HFFc6 (cell line): ENCODE measurements around the gene MAST4. TPM values are rescaled to one million over a fixed set of nuclear protein-coding genes. Genes with fewer than 3 reads are reported as not detected.

Experiments
- DNase-seq: peaks from one replicate; pipeline ENCODE4 v3.0.0-alpha.2; 2018
- H3K27ac Mint-ChIP-seq: 2 replicates; pipeline ENCODE4 v1.8.0; 2020; ENCODE audit warnings: mild to moderate bottlenecking, mixed read lengths
- H3K27me3 Mint-ChIP-seq: 2 replicates; pipeline ENCODE4 v1.8.0; 2021; ENCODE audit warnings: mild to moderate bottlenecking, moderate library complexity, mixed read lengths; ENCODE audit not compliant: insufficient read depth
- H3K36me3 Mint-ChIP-seq: 2 replicates; pipeline ENCODE4 v1.8.0; 2021; ENCODE audit warnings: low read depth, mixed read lengths
- H3K4me1 Mint-ChIP-seq: 2 replicates; pipeline ENCODE4 v1.8.0; 2020; ENCODE audit warnings: low read depth, mixed read lengths
- H3K4me3 Mint-ChIP-seq: 2 replicates; pipeline ENCODE4 v1.8.0; 2020; ENCODE audit warnings: mild to moderate bottlenecking, moderate library complexity, mixed read lengths
- H3K9me3 Mint-ChIP-seq: 2 replicates; pipeline ENCODE4 v1.8.0; 2020; ENCODE audit warnings: mild to moderate bottlenecking, mixed read lengths
- total RNA-seq, 6 experiments: library from RNA; stranded (reverse); fragmentation: NEBNext Ultra II Directional; extraction: Animal tissue kit (Norgen Biotek cat#: 25700); gene quantifications; 2 replicates in 1 of 6; 3 replicates in 5 of 6; pipeline ENCODE4 v1.2.3, GENCODE V29; 2021
- TF ChIP-seq, protein P1 (sequence below): fragments of 200-600 bp; sonication (generic); IDR thresholded peaks from 2 replicates; pipeline ENCODE4 v1.5.0; 2021; ENCODE audit warnings: antibody characterized with exemption, mild to moderate bottlenecking

The MAST4 gene
- total RNA-seq, 6 experiments from 2014 or later, result 3.0 to 5.6 (median 3.9) TPM

DNA sequence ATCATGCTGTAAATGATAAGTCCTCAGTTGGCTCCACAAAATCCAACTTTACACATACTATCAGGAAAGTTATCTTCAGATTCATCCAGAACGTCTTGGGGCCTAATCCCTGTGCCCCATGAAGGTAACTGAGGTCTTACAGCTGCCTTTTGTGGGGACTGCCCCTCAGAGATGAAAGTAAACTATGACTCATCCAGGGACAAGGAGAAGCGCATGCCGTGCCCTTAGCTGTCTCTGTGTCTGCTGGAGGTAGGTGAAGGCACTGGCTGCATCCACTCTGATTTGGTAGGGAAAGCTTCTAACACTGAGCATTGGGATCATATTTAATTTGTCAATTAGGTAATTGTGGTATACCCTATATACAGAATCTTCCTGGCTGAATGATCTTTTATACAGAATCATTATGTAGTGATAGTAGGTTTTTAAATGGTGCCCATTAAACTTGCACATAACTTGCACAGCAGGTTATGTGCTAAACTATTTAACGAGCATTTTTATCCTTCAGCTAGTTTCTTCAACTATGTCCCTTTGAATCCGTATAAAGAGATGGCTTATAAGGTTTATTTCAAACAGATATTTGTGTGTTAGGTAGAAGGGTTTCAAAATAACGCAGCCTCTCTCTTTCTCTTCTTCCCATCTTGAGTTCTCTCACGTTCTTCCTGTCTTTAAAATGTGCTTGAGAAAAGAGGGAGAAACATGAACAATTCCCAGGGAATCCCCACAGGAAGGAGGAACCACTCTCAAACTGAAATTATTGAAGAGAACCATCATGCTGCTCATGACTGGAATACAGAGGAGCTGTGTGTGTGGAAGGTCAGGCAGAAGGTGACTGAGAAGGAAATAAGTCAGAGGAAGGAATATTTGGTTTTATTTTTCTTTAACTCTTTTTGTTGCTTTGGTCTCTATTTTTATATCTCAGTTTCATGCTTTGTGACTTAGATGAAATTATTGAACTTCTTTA, 349.5 kb downstream of the MAST4 start:
- no peak for DNase-seq
- TF ChIP-seq, protein P1, sequence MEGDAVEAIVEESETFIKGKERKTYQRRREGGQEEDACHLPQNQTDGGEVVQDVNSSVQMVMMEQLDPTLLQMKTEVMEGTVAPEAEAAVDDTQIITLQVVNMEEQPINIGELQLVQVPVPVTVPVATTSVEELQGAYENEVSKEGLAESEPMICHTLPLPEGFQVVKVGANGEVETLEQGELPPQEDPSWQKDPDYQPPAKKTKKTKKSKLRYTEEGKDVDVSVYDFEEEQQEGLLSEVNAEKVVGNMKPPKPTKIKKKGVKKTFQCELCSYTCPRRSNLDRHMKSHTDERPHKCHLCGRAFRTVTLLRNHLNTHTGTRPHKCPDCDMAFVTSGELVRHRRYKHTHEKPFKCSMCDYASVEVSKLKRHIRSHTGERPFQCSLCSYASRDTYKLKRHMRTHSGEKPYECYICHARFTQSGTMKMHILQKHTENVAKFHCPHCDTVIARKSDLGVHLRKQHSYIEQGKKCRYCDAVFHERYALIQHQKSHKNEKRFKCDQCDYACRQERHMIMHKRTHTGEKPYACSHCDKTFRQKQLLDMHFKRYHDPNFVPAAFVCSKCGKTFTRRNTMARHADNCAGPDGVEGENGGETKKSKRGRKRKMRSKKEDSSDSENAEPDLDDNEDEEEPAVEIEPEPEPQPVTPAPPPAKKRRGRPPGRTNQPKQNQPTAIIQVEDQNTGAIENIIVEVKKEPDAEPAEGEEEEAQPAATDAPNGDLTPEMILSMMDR, result no peak
- Mint-ChIP-seq H3K4me1 (no peaks in the 10 kb centered on the region), H3K27ac (no peak overlapping the region), H3K4me3 (no peak overlapping the region), H3K27me3 (peaks cover 7% of the 10 kb centered on the region), H3K9me3 (no peaks in the 10 kb centered on the region; the same call in 1 of the 2 replicates), H3K36me3 (no peaks in the 10 kb centered on the region)

- peaks cover 13% of the 10 kb centered on the region for H3K27me3 Mint-ChIP-seq
- no peaks in the 10 kb centered on the region for H3K36me3 Mint-ChIP-seq
- no peak overlapping the region for H3K4me3 Mint-ChIP-seq
- no peaks in the 10 kb centered on the region for H3K9me3 Mint-ChIP-seq
- TF ChIP-seq, protein P1, result no peak
- no peak for DNase-seq
- H3K4me1 Mint-ChIP-seq, result no peaks in the 10 kb centered on the region
- H3K27ac Mint-ChIP-seq, result no peak overlapping the region
Measured at GRCh38 chr5:66947458-66947857, 351.3 kb downstream of the MAST4 start.

DNA sequence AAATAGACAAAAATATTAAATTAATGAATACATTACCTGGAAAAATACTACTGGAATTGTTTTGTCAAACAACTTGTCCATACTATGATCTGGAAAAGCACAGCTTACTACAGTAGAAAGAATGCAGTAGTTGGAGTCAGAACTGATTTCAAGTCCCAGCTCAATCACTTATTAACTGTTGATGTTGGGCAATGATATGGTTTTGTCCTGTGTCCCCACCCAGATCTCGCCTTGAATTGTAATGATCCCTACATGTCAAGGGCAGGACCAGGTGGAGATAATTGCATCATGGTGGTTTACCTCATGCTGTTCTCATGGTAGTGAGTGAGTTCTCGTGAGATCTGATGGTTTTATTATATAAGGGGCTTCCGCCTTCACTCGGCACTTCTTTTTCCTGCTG, 352.9 kb downstream of the MAST4 start:
- peaks cover 13% of the 10 kb centered on the region for H3K27me3 Mint-ChIP-seq
- no peak overlapping the region for H3K27ac Mint-ChIP-seq
- H3K4me1 Mint-ChIP-seq, result no peaks in the 10 kb centered on the region
- TF ChIP-seq, protein P1, result no peak
- no peaks in the 10 kb centered on the region for H3K9me3 Mint-ChIP-seq
- no peak for DNase-seq
- H3K4me3 Mint-ChIP-seq, result no peak overlapping the region
- no peaks in the 10 kb centered on the region for H3K36me3 Mint-ChIP-seq

- TF ChIP-seq, protein P1, result no peak
- Mint-ChIP-seq H3K27me3 (peaks cover 12% of the 10 kb centered on the region), H3K4me3 (no peak overlapping the region), H3K27ac (no peak overlapping the region), H3K36me3 (no peaks in the 10 kb centered on the region), H3K9me3 (no peaks in the 10 kb centered on the region), H3K4me1 (peaks cover 1% of the 10 kb centered on the region)
- DNase-seq, result no peak
Measured at GRCh38 chr5:66952153-66952552, 356.0 kb downstream of the MAST4 start.

DNA sequence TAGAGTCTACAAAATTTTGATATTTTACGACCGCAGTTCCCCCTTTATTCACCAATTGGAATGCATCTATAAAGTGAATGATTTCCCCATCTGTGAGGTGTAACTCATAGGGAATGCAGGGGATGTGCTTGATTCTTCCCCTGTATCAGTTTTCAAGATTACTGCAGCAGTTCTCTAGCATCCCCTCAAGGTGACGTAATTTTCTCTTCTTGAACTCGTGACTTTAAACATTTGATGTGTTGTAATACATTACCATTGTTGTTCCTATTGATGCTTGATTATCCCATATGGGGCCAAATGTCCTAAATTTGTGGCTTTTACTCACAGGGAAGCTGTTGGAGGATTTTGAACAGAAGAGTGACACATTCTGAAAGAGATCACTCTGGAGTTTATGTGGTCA, 360.2 kb downstream of the MAST4 start:
- no peaks in the 10 kb centered on the region for H3K36me3 Mint-ChIP-seq
- TF ChIP-seq, protein P1, result no peak
- H3K4me3 Mint-ChIP-seq, result no peak overlapping the region
- H3K9me3 Mint-ChIP-seq, result no peaks in the 10 kb centered on the region
- DNase-seq, result no peak
- peaks cover 43% of the 10 kb centered on the region for H3K4me1 Mint-ChIP-seq
- H3K27ac Mint-ChIP-seq, result no peak overlapping the region
- H3K27me3 Mint-ChIP-seq, result peaks cover 9% of the 10 kb centered on the region
